GM18508 (cell line): ENCODE data around the gene UCN3.
"Not testable (repeated sequence)": the region's sequence is repeated elsewhere in the genome, so short reads cannot be mapped to it uniquely, and the experiment has no call there.

Experiments used
- ATAC-seq: cut with Tn5 transposase; IDR thresholded peaks from one replicate; pipeline ENCODE4 v1.9.1; 2021; ENCODE audit warnings: moderate number of reproducible peaks; ENCODE audit not compliant: insufficient read depth, unreplicated experiment

The UCN3 gene

GRCh38 chr10:5402798-5403197 lies 38.0 kb downstream of the UCN3 start:
- no peak for ATAC-seq

GRCh38 chr10:5404208-5405041 lies 39.7 kb downstream of the UCN3 start, which contains the start of gene TUBAL3:
Gene TUBAL3, minus strand, starts transcription at chr10:5404828. Its CDS starts 36 bp downstream, at chr10:5404792.
- no peak for ATAC-seq

- ATAC-seq: no peak
Observed at GRCh38 chr10:5406918-5407317, 42.2 kb downstream of the UCN3 start.

- ATAC-seq: not testable (repeated sequence)
Observed at GRCh38 chr10:5410787-5411186, 46.0 kb downstream of the UCN3 start.

GRCh38 chr10:5411941-5412276 lies 47.1 kb downstream of the UCN3 start:
- no peak for ATAC-seq

- peak; percentile 78 for ATAC-seq
Observed at GRCh38 chr10:5412277-5412941, 47.6 kb downstream of the UCN3 start, which contains the start of gene NET1. Gene NET1, plus strand, starts transcription at chr10:5412557. Its CDS starts 136 bp downstream, at chr10:5412693.

- ATAC-seq: no peak
Observed at GRCh38 chr10:5413012-5413938, 48.5 kb downstream of the UCN3 start.

- ATAC-seq: no peak
Observed at GRCh38 chr10:5416981-5417380, 52.2 kb downstream of the UCN3 start.

- ATAC-seq: no peak
Observed at GRCh38 chr10:5418584-5418983, 53.8 kb downstream of the UCN3 start.

GRCh38 chr10:5419466-5420094 lies 54.8 kb downstream of the UCN3 start:
- ATAC-seq: no peak

GRCh38 chr10:5423771-5424170 lies 59.0 kb downstream of the UCN3 start:
- no peak for ATAC-seq
